ENCODE measurements around the gene HTR4. TPM values are rescaled to one million over a fixed set of nuclear protein-coding genes. Genes with fewer than 3 reads are reported as not detected.

The HTR4 gene
- polyA plus RNA-seq, 1 of the 3 experiments (the other 2 are of a cell fraction), result not detected

- Histone ChIP-seq H3K4me1 (ENCODE audit: control insufficient read depth in 1 of 2, insufficient read depth in 2 of 2, low read depth in 1 of 2, low read length in 1 of 2) (no peaks in the 10 kb centered on the region), H3K9me2 (no peaks in the 10 kb centered on the region), H3K9me3 (no peaks in the 10 kb centered on the region), H3K27me3 (ENCODE audit: insufficient read depth) (no peaks in the 10 kb centered on the region), H3K36me3 (replicated peaks in 1 of 2; ENCODE audit: control insufficient read depth in 1 of 2, insufficient read depth in 2 of 2, low read length in 1 of 2) (no peaks in the 10 kb centered on the region), H3K4me3 (ENCODE audit: low read depth in 2 of 2, low read length in 1 of 2) (peak overlapping the region in 1 of 2 experiments; percentile 44; a peak in 1 of 4 replicates), H3K4me2 (peak overlapping the region; percentile 40; the same call in 1 of the 2 replicates), H4K20me1 (ENCODE audit: insufficient read depth) (no peaks in the 10 kb centered on the region), H3K9ac (no peak overlapping the region), H3F3A (replicated peaks; ENCODE audit: insufficient read depth) (peaks cover 2% of the 10 kb centered on the region), H3K27ac (ENCODE audit: low read depth in 2 of 2, low read length in 1 of 2) (peak overlapping the region in 1 of 2 experiments; percentile 7; a peak in 1 of 4 replicates), H2AFZ (ENCODE audit: low read depth) (no peak overlapping the region), H3K79me2 (ENCODE audit: insufficient read depth) (no peaks in the 10 kb centered on the region)
- TF ChIP-seq RFX5 (IDR thresholded peaks at IDR 0.05; ENCODE audit: low read length), result no peak
- no peak for TF ChIP-seq ZBTB33 (IDR thresholded peaks at IDR 0.05; ENCODE audit: borderline replicate concordance, low read depth)
- no peak for TF ChIP-seq FOXM1 (IDR thresholded peaks at IDR 0.05; ENCODE audit: low read depth)
- TF ChIP-seq CTCF (IDR thresholded peaks at IDR 0.05), result no peak
- no peak for TF ChIP-seq REST (IDR thresholded peaks at IDR 0.05; ENCODE audit: low read depth, low read length)
- no peak for TF ChIP-seq USF1 (IDR thresholded peaks at IDR 0.05; ENCODE audit: borderline replicate concordance, low read depth)
- no peak for TF ChIP-seq FOSL2 (IDR thresholded peaks at IDR 0.05; ENCODE audit: borderline replicate concordance, low read depth)
- TF ChIP-seq CHD2 (IDR thresholded peaks at IDR 0.05; ENCODE audit: low read length, partially characterized antibody), result no peak
- no peak for TF ChIP-seq IRF3 (IDR thresholded peaks at IDR 0.05; ENCODE audit: low read depth, low read length)
- no peak for TF ChIP-seq GATA2 (CRISPR knock-in tag; IDR thresholded peaks at IDR 0.05)
- no peak for TF ChIP-seq NRF1 (IDR thresholded peaks at IDR 0.05; ENCODE audit: low read depth, low read length)
- TF ChIP-seq PBX3 (IDR thresholded peaks at IDR 0.05), result no peak
- no peak for TF ChIP-seq USF2 (IDR thresholded peaks at IDR 0.05; ENCODE audit: borderline replicate concordance, low read depth, low read length)
- no peak for TF ChIP-seq EZH2phosphoT487 (IDR thresholded peaks at IDR 0.05; ENCODE audit: borderline replicate concordance, low read depth)
- TF ChIP-seq ELF1 (IDR thresholded peaks at IDR 0.05), result no peak
- TF ChIP-seq RCOR1 (IDR thresholded peaks at IDR 0.05; ENCODE audit: low read length), result no peak
- ChIA-PET CTCF (interaction anchor here (1.1 to 5.0 kb wide), 8 partner anchors 10 to 253 kb away, joined by 3 to 33 read pairs (median 5); no protein-coding TSS in a partner anchor), POLR2A (no interaction called here)
- DNase-seq, result no peak
- WGBS (ENCODE audit: low lambda C conversion rate), result 43% methylated on average over 6 of the region's 6 CpGs
Measured at GRCh38 chr5:148697180-148697808, 43.0 kb upstream of the HTR4 start.

Measured in SK-N-SH (cell line).